Measurements from ENCODE around the gene MYPN. TPM values are rescaled to one million over a fixed set of nuclear protein-coding genes. Genes with fewer than 3 reads are reported as not detected.

Gene MYPN
- total RNA-seq, 2 donors from 2014 or later, result 2.3 TPM; not detected in 1

GRCh38 chr10:68135362-68135761 is 26.1 kb downstream of the MYPN start:
- Histone ChIP-seq H3K4me1 (no peaks in the 10 kb centered on the region), H3K36me3 (replicated peaks in 1 of 2; ENCODE audit: insufficient read depth in 1 of 2, low read depth in 2 of 2) (no peaks in the 10 kb centered on the region), H3K27me3 (no peaks in the 10 kb centered on the region), H3K4me3 (no peak overlapping the region), H3K27ac (peak overlapping the region in 1 of 4 donors; percentile 44), H3K9me3 (no peaks in the 10 kb centered on the region)
- WGBS, 2 donors, result 97 to 100% methylated on average over 1 of the region's 1 CpG
- DNase-seq (no peak), ATAC-seq (no peak)
- intact Hi-C loops (cut with DNase I), result no loop called here
- TF ChIP-seq POLR2A (IDR thresholded peaks at IDR 0.05), result no peak
- TF ChIP-seq, protein P1, sequence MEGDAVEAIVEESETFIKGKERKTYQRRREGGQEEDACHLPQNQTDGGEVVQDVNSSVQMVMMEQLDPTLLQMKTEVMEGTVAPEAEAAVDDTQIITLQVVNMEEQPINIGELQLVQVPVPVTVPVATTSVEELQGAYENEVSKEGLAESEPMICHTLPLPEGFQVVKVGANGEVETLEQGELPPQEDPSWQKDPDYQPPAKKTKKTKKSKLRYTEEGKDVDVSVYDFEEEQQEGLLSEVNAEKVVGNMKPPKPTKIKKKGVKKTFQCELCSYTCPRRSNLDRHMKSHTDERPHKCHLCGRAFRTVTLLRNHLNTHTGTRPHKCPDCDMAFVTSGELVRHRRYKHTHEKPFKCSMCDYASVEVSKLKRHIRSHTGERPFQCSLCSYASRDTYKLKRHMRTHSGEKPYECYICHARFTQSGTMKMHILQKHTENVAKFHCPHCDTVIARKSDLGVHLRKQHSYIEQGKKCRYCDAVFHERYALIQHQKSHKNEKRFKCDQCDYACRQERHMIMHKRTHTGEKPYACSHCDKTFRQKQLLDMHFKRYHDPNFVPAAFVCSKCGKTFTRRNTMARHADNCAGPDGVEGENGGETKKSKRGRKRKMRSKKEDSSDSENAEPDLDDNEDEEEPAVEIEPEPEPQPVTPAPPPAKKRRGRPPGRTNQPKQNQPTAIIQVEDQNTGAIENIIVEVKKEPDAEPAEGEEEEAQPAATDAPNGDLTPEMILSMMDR (IDR thresholded peaks at IDR 0.05), result no peak

- no peaks in the 10 kb centered on the region for H3K9me3 ChIP-seq
- peak overlapping the region in 2 of 4 donors; percentile 20 to 44 for H3K27ac ChIP-seq
- intact Hi-C loops (cut with DNase I), result no loop called here
- ATAC-seq (peak; percentile 71), DNase-seq (peak in 2 of 4 donors; percentile 14 to 57)
- 59 to 67% methylated on average over 8 of the region's 8 CpGs for WGBS, 2 donors
- no peaks in the 10 kb centered on the region for H3K4me1 ChIP-seq
- no peaks in the 10 kb centered on the region for H3K27me3 ChIP-seq
- TF ChIP-seq, protein P1 (IDR thresholded peaks at IDR 0.05), result no peak
- TF ChIP-seq POLR2A (IDR thresholded peaks at IDR 0.05), result no peak
- H3K36me3 ChIP-seq (replicated peaks in 1 of 2; ENCODE audit: insufficient read depth in 1 of 2, low read depth in 2 of 2), result no peaks in the 10 kb centered on the region
- H3K4me3 ChIP-seq, result no peak overlapping the region
Observed at GRCh38 chr10:68135922-68136792, 26.9 kb downstream of the MYPN start.

DNA sequence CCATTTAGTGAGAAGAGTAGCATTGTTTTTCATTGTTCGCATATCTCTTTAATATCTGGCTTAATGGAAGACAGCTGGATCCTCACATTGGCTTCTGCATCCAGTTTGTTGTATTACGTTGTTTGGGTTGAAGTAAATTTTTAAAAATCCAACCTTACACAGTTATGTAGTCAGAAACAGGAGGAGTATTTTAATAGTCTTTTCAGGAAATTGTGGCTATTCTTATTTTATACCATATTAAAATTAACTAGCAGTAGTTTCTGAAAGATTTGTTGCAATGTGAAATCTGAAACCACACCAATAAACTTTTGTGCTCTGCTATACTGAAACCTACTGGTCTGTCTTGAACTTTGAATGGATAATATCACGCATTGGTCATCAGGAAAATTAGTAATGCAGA is 27.9 kb downstream of the MYPN start:
- H3K36me3 ChIP-seq (replicated peaks in 1 of 2; ENCODE audit: insufficient read depth in 1 of 2, low read depth in 2 of 2), result no peaks in the 10 kb centered on the region
- no peak overlapping the region for H3K4me3 ChIP-seq
- TF ChIP-seq, protein P1 (IDR thresholded peaks at IDR 0.05), result no peak
- no peak for TF ChIP-seq POLR2A (IDR thresholded peaks at IDR 0.05)
- H3K9me3 ChIP-seq, result no peaks in the 10 kb centered on the region
- no peaks in the 10 kb centered on the region for H3K27me3 ChIP-seq
- DNase-seq (no peak), ATAC-seq (no peak)
- 90 to 91% methylated on average over 3 of the region's 3 CpGs for WGBS, 2 donors
- intact Hi-C loops (cut with DNase I), result no loop called here
- H3K4me1 ChIP-seq, result no peaks in the 10 kb centered on the region
- H3K27ac ChIP-seq, result no peak overlapping the region

GRCh38 chr10:68138526-68138925 is 29.2 kb downstream of the MYPN start:
- H3K36me3 ChIP-seq (replicated peaks in 1 of 2; ENCODE audit: insufficient read depth in 1 of 2, low read depth in 2 of 2), result no peaks in the 10 kb centered on the region
- TF ChIP-seq POLR2A (IDR thresholded peaks at IDR 0.05), result no peak
- TF ChIP-seq, protein P1 (IDR thresholded peaks at IDR 0.05), result no peak
- no peaks in the 10 kb centered on the region for H3K9me3 ChIP-seq
- intact Hi-C loops (cut with DNase I), result no loop called here
- H3K4me1 ChIP-seq, result no peaks in the 10 kb centered on the region
- ATAC-seq, result no peak
- H3K27ac ChIP-seq, result no peak overlapping the region
- H3K4me3 ChIP-seq, result no peak overlapping the region
- H3K27me3 ChIP-seq, result no peaks in the 10 kb centered on the region
- no peak for DNase-seq

Measured in body of pancreas (tissue), 4 donors.